GM21717 (cell line): ENCODE measurements around the gene PFDN4.

ENCODE experiments used
- ATAC-seq: cut with Tn5 transposase; IDR thresholded peaks from one replicate; pipeline ENCODE4 v1.9.1; 2021; ENCODE audit warnings: mild to moderate bottlenecking, moderate library complexity; ENCODE audit not compliant: unreplicated experiment

The PFDN4 gene

GRCh38 chr20:54200487-54201267 is 7.2 kb upstream of the PFDN4 start:
- ATAC-seq, result no peak

GRCh38 chr20:54201268-54201846 is 6.5 kb upstream of the PFDN4 start:
- no peak for ATAC-seq

- no peak for ATAC-seq
Measured at GRCh38 chr20:54203281-54203680, 4.6 kb upstream of the PFDN4 start.

GRCh38 chr20:54204063-54204462 is 3.8 kb upstream of the PFDN4 start:
- no peak for ATAC-seq

- ATAC-seq, result no peak
Measured at GRCh38 chr20:54204481-54204880, 3.4 kb upstream of the PFDN4 start.

GRCh38 chr20:54205450-54205849 is 2.4 kb upstream of the PFDN4 start:
- no peak for ATAC-seq

GRCh38 chr20:54207053-54207742 is 689 bp upstream of the PFDN4 start:
- no peak for ATAC-seq

- peak; percentile 12 for ATAC-seq
Measured at GRCh38 chr20:54208548-54209176, 775 bp downstream of the PFDN4 start.

GRCh38 chr20:54209216-54209813 is 1.4 kb downstream of the PFDN4 start:
- ATAC-seq, result no peak

- ATAC-seq, result no peak
Measured at GRCh38 chr20:54212226-54212625, 4.3 kb downstream of the PFDN4 start.

- ATAC-seq, result no peak
Measured at GRCh38 chr20:54212871-54213270, 5.0 kb downstream of the PFDN4 start.

- ATAC-seq, result no peak
Measured at GRCh38 chr20:54214566-54214965, 6.7 kb downstream of the PFDN4 start.

- no peak for ATAC-seq
Measured at GRCh38 chr20:54215157-54215789, 7.4 kb downstream of the PFDN4 start.

GRCh38 chr20:54217762-54218161 is 9.9 kb downstream of the PFDN4 start:
- ATAC-seq, result no peak

- ATAC-seq, result no peak
Measured at GRCh38 chr20:54218470-54218869, 10.6 kb downstream of the PFDN4 start.

- ATAC-seq, result no peak
Measured at GRCh38 chr20:54219751-54220426, 12.0 kb downstream of the PFDN4 start.

GRCh38 chr20:54220722-54221121 is 12.8 kb downstream of the PFDN4 start:
- no peak for ATAC-seq

GRCh38 chr20:54221353-54221752 is 13.5 kb downstream of the PFDN4 start:
- ATAC-seq, result no peak

- no peak for ATAC-seq
Measured at GRCh38 chr20:54221996-54222890, 14.4 kb downstream of the PFDN4 start.
